Common myeloid progenitor, CD34-positive (primary cell): ENCODE measurements around the gene BUB3. TPM values are rescaled to one million over a fixed set of nuclear protein-coding genes. Genes with fewer than 3 reads are reported as not detected.
A peak's percentile ranks its signal among the peaks of the same experiment; 100 is the strongest.

Source experiments
- CTCF ChIA-PET: fragments of 350-600 bp; sonication (Branson Sonifier 250); formaldehyde crosslinking; loops from one replicate; lab custom pipeline; 2021; ENCODE audit warnings: antibody characterized with exemption; lab: Charles Lee
- POLR2A ChIA-PET: fragments of 350-600 bp; sonication (Branson Sonifier 250); formaldehyde crosslinking; loops from one replicate; lab custom pipeline; 2021; ENCODE audit warnings: antibody characterized with exemption; lab: Charles Lee
- DNase-seq, 3 donors: peaks; one replicate each; pipeline versions ENCODE4 v3.0.0 to v3.0.0-alpha.2; 2013
- H3K27ac ChIP-seq, 2 experiments: 1 replicate in 1 of 2; 2 replicates in 1 of 2; pipeline ENCODE4 v1.7.0; 2013; ENCODE audit warnings: inconsistent platforms in 2 of 2, low read length in 2 of 2, mild to moderate bottlenecking in 2 of 2, low read depth in 1 of 2, moderate library complexity in 1 of 2; ENCODE audit not compliant: severe bottlenecking in 2 of 2, insufficient read depth in 1 of 2, poor library complexity in 1 of 2
- H3K27me3 ChIP-seq, 5 experiments: replicated peaks in 2 of 5; 1 replicate in 3 of 5; 2 replicates in 2 of 5; pipeline versions ENCODE4 v1.6.1 to v1.7.0; 2013; ENCODE audit warnings: low read length in 4 of 5, mild to moderate bottlenecking in 2 of 5, moderate library complexity in 2 of 5, inconsistent platforms in 1 of 5; ENCODE audit not compliant: insufficient read depth in 5 of 5, control insufficient read depth in 4 of 5
- H3K36me3 ChIP-seq, 4 experiments: 1 replicate in 2 of 4; 2 replicates in 2 of 4; pipeline versions ENCODE4 v1.6.1 to v1.7.0; 2013; ENCODE audit warnings: low read length in 3 of 4, control low read depth in 1 of 4, mild to moderate bottlenecking in 1 of 4; ENCODE audit not compliant: control insufficient read depth in 4 of 4, insufficient read depth in 4 of 4
- H3K4me1 ChIP-seq, 4 experiments: 1 replicate in 3 of 4; 2 replicates in 1 of 4; pipeline versions ENCODE4 v1.6.1 to v1.7.1; 2013; ENCODE audit warnings: low read length in 3 of 4, mild to moderate bottlenecking in 3 of 4, control low read depth in 1 of 4, inconsistent platforms in 1 of 4, moderate library complexity in 1 of 4; ENCODE audit not compliant: control insufficient read depth in 4 of 4, insufficient read depth in 4 of 4; ENCODE audit errors: control extremely low read depth in 1 of 4
- H3K4me3 ChIP-seq, 7 experiments: 1 replicate in 4 of 7; 2 replicates in 3 of 7; pipeline versions ENCODE4 v1.5.1 to v1.7.0; 2013; ENCODE audit warnings: mild to moderate bottlenecking in 7 of 7, low read length in 6 of 7, moderate library complexity in 6 of 7, inconsistent platforms in 2 of 7, low read depth in 2 of 7, control low read depth in 1 of 7; ENCODE audit not compliant: insufficient read depth in 4 of 7, control insufficient read depth in 1 of 7; ENCODE audit errors: extremely low read depth in 1 of 7
- H3K9me3 ChIP-seq, 5 experiments: 1 replicate in 4 of 5; 2 replicates in 1 of 5; pipeline versions ENCODE4 v1.6.1 to v1.7.1; 2013; ENCODE audit warnings: low read length in 4 of 5, mild to moderate bottlenecking in 2 of 5, inconsistent platforms in 1 of 5, low read depth in 1 of 5, moderate library complexity in 1 of 5; ENCODE audit not compliant: control insufficient read depth in 4 of 5, insufficient read depth in 2 of 5; ENCODE audit errors: control extremely low read depth in 1 of 5
- WGBS: methylation state at CpG from one replicate; pipeline ENCODE4 v1.1.5; 2013; ENCODE audit not compliant: insufficient coverage; 5-methylcytosine and 5-hydroxymethylcytosine counted together
- polyA plus RNA-seq: library from polyadenylated mRNA; unstranded; fragments of 120-200 nt; gene quantifications from one replicate; pipeline ENCODE4 v1.2.1, GENCODE V29; 2013

BUB3 gene, protein sequence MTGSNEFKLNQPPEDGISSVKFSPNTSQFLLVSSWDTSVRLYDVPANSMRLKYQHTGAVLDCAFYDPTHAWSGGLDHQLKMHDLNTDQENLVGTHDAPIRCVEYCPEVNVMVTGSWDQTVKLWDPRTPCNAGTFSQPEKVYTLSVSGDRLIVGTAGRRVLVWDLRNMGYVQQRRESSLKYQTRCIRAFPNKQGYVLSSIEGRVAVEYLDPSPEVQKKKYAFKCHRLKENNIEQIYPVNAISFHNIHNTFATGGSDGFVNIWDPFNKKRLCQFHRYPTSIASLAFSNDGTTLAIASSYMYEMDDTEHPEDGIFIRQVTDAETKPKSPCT
- polyA plus RNA-seq = 68.9 TPM

DNA sequence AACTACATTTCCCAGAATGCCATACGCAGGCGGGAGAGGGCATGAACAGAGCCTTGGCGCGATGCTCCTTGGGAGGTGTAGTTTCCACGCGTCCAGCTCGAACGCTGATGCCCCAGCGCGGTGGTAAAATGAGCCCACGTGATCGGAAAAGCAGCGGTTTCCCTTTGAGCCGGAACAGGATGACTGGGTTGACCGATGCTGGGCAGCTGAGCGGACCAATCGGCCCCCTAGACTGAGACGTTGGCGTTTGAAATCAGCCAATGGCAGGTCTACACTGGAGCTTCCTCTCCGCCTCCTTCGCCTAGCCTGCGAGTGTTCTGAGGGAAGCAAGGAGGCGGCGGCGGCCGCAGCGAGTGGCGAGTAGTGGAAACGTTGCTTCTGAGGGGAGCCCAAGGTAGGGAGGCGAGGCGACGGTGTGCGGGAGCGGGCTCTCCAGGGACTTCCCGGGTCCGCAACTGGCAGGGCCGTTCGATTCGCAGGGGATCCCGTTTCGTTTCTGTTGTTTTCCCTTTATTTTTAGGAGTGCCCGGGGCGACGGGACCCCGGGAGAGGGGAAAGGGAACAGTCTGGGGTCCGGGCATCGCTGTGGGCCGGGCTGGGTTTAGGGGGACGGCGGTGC lies at the start of gene BUB3:
BUB3 (plus strand) TSS at position 311 of the 619 bp plus-strand sequence. CDS start 516 bp downstream, outside the sequence.
- 0% methylated on average over 39 of the region's 50 CpGs for WGBS
- Histone ChIP-seq H3K4me3 (peak within 1 kb of the TSS; percentile 64 to 98 (median 93)), H3K4me1 (peaks cover 11 to 48% (median 36%) of the 10 kb centered on the region in 4 experiments), H3K36me3 (peaks cover 0 to 33% (median 15%) of the 10 kb centered on the region in 4 experiments), H3K9me3 (peaks cover 0 to 1% (median 0%) of the 10 kb centered on the region in 5 experiments), H3K27ac (peak within 1 kb of the TSS; percentile 57 to 84), H3K27me3 (peaks cover 17 to 45% (median 34%) of the 10 kb centered on the region in 5 experiments)
- CTCF ChIA-PET = interaction anchor here (1.2 to 1.8 kb wide), 2 partner anchors 9 to 20 kb away, joined by 4 to 5 read pairs; no protein-coding TSS in a partner anchor
- DNase-seq = peak; percentile 99
- POLR2A ChIA-PET = interaction anchor here (0.7 kb wide), 1 partner anchor 13 kb away, joined by 3 read pairs; no protein-coding TSS in a partner anchor

- POLR2A ChIA-PET = no interaction called here
- H3K27ac ChIP-seq = no peak overlapping the region
Observed at GRCh38 chr10:123109466-123109865, 44.7 kb upstream of the BUB3 start.

GRCh38 chr10:123117644-123118417 lies 36.4 kb upstream of the BUB3 start:
- CTCF ChIA-PET = interaction anchor here (1.2 to 2.1 kb wide), 2 partner anchors 14 to 263 kb away, joined by 5 read pairs; no protein-coding TSS in a partner anchor
- no peak for DNase-seq
- Histone ChIP-seq H3K27ac (no peak overlapping the region), H3K27me3 (peaks cover 4 to 69% (median 21%) of the 10 kb centered on the region in 5 experiments), H3K4me3 (no peak overlapping the region), H3K9me3 (no peaks in the 10 kb centered on the region), H3K36me3 (no peaks in the 10 kb centered on the region), H3K4me1 (no peaks in the 10 kb centered on the region)
- 17% methylated on average over 16 of the region's 26 CpGs for WGBS
- POLR2A ChIA-PET = no interaction called here

More at GRCh38 chr10:123109466-123109865, 44.7 kb upstream of the BUB3 start:
- 77% methylated on average over 7 of the region's 7 CpGs for WGBS
- H3K9me3 ChIP-seq = peaks cover 0 to 1% (median 0%) of the 10 kb centered on the region in 5 experiments
- CTCF ChIA-PET = no interaction called here
- H3K4me3 ChIP-seq = no peak overlapping the region
- DNase-seq = no peak
- H3K36me3 ChIP-seq = no peaks in the 10 kb centered on the region
- H3K4me1 ChIP-seq = no peaks in the 10 kb centered on the region
- peaks cover 5 to 42% (median 14%) of the 10 kb centered on the region in 5 experiments for H3K27me3 ChIP-seq

- H3K4me1 ChIP-seq = no peaks in the 10 kb centered on the region
- H3K9me3 ChIP-seq = no peaks in the 10 kb centered on the region
- H3K27me3 ChIP-seq = peaks cover 4 to 66% (median 20%) of the 10 kb centered on the region in 5 experiments
- ChIA-PET CTCF (no interaction called here), POLR2A (no interaction called here)
- WGBS = 88% methylated on average over 8 of the region's 8 CpGs
- DNase-seq = no peak
- no peaks in the 10 kb centered on the region for H3K36me3 ChIP-seq
- H3K4me3 ChIP-seq = no peak overlapping the region
- H3K27ac ChIP-seq = no peak overlapping the region
Observed at GRCh38 chr10:123119081-123119480, 35.1 kb upstream of the BUB3 start.

DNA sequence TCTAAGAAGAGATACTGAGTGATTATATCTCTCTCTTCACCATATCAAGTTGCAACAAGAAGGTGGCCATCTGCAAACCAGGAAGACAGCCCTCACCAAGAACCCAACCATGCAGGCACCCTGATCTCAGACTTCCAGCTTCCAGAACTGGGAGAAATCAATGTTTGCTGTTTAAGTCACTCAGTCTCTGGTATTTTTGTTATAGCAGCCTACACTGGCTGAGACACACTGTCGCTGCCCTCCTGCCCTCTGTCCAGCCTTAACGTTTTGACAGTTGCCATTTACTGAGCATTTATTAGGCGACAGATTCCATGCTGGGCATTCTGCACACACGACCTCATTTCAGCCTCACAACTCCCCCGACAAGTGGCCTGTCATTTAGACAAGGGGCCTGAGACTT lies 28.0 kb upstream of the BUB3 start:
- no peak for DNase-seq
- ChIA-PET CTCF (no interaction called here), POLR2A (no interaction called here)
- H3K4me1 ChIP-seq = no peaks in the 10 kb centered on the region
- H3K4me3 ChIP-seq = no peak overlapping the region
- 100% methylated on average over 3 of the region's 5 CpGs for WGBS
- peaks cover 20 to 75% (median 37%) of the 10 kb centered on the region in 5 experiments for H3K27me3 ChIP-seq
- H3K9me3 ChIP-seq = peaks cover 0 to 8% (median 5%) of the 10 kb centered on the region in 5 experiments
- no peak overlapping the region for H3K27ac ChIP-seq
- no peaks in the 10 kb centered on the region for H3K36me3 ChIP-seq

DNA sequence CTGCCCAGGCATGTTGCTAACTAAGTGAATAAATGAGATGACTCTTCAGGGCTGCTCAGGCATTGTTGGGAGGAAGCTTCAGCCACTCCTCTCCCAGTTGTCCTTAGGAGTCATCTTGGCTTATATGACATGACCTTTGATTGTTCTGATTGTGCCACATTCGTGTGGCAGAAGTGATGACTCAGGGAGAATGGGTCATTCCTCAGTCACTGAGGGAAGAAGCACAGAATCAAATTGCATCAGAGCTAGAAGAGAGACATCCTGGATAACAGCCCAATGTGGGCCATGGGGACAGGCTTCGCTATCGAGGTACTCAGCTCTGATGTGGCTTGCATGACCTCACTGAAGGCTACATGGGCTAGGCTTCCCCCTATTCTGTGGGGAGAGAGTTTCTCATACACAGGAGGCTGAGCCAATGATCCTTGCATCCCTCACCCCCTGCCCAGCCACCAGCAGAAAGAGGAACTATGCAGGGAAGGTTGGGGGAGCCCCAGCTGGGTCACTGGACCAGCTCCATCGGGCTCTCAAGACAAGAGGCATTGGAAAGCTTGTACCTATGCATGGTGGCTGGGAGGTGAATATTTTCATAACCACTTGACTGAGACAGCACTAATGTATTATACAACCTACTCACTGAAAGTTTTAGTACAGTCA lies 24.5 kb upstream of the BUB3 start:
- no peaks in the 10 kb centered on the region for H3K36me3 ChIP-seq
- peaks cover 0 to 8% (median 5%) of the 10 kb centered on the region in 5 experiments for H3K9me3 ChIP-seq
- H3K27ac ChIP-seq = no peak overlapping the region
- H3K4me1 ChIP-seq = peaks cover 0 to 15% (median 9%) of the 10 kb centered on the region in 4 experiments
- CTCF ChIA-PET = no interaction called here
- 86% methylated on average over 1 of the region's 4 CpGs for WGBS
- peak in 1 of 3 donors; percentile 22 for DNase-seq
- POLR2A ChIA-PET = no interaction called here
- H3K27me3 ChIP-seq = peaks cover 19 to 93% (median 56%) of the 10 kb centered on the region in 5 experiments
- H3K4me3 ChIP-seq = no peak overlapping the region
